HG02973 (cell line): ENCODE results near the gene MDP1.

Experiments used
- ATAC-seq: cut with Tn5 transposase; IDR thresholded peaks from one replicate; pipeline ENCODE4 v1.9.1; 2021; ENCODE audit warnings: moderate library complexity; ENCODE audit not compliant: unreplicated experiment

Gene MDP1

DNA sequence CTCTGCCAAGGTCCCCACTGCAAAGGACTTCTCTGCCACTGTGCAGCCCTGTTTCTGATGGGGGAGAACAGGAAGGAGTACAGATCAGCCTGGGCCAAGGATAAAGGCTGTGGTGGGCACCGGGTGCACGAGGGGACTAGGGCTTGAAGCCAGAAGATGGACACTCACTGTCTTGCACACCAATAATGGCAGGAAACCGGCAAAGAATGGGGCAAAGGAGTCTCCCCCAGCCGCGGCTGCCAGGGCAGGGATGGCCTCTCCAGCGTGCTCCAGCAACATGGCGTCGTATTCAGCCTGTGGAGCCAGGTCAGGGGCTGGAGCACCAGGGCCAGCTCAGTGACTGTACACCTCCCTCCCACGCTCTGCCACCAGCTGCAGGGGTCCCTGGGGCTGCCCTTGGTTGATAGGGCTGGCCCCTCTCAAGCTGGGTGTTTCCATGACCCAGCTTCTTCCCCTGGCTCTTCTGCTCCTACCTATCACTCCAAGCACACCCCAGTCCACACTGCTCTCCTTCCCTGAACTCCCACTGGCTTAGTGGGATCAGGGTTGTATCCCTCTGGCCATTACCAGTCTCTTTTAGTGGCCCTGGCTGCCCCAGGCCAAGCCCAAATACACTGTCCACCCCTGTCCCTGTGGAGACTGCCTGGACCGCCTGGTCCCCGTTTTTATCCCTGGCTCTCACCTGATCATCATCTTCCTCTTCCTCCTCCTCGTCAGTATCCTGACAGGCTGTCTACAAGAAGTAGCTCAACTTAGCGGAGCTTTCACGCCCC is 33.6 kb downstream of the MDP1 start:
- no peak for ATAC-seq

DNA sequence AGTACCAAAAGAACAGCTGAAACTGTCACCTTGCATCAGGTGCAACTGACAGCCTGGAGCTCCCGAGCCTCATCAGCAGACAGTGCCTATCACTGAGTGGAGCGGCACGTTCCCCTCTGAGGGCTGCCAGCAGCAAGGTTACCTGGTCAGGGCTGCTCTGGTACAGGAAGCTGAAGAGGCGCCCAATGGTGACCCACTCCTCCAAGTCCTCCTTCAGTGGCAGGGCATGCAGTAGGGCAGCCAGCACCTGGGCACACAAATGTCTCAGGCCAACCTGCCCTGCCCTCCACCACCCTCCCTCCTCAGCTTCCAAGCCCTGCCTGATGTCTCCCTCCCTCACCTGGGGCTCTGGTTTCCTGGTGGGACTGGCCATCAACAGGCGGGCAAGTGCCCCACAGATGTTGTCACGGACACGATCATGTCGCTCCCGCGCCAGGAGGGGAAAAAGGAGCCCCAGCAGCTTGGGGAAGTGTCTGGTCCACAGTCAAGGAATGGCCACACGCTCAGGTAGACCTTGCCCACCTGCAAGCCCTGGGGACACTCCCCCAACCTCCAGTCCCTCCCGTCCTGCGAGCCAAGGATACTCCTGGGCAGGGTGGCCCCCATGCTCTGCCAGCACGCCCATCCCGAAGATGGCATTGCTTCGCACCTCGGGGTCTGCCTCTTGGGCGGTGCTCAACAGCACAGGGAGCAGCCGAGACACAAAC is 34.3 kb downstream of the MDP1 start:
- ATAC-seq, result no peak

GRCh38 chr14:24179961-24180796 is 35.7 kb downstream of the MDP1 start:
- no peak for ATAC-seq

GRCh38 chr14:24179294-24179960 is 36.4 kb downstream of the MDP1 start:
- ATAC-seq, result no peak

GRCh38 chr14:24178399-24179178 is 37.3 kb downstream of the MDP1 start:
- ATAC-seq, result no peak

GRCh38 chr14:24177891-24178290 is 38.0 kb downstream of the MDP1 start:
- ATAC-seq, result no peak

GRCh38 chr14:24177041-24177825 is 38.6 kb downstream of the MDP1 start:
- ATAC-seq, result no peak

DNA sequence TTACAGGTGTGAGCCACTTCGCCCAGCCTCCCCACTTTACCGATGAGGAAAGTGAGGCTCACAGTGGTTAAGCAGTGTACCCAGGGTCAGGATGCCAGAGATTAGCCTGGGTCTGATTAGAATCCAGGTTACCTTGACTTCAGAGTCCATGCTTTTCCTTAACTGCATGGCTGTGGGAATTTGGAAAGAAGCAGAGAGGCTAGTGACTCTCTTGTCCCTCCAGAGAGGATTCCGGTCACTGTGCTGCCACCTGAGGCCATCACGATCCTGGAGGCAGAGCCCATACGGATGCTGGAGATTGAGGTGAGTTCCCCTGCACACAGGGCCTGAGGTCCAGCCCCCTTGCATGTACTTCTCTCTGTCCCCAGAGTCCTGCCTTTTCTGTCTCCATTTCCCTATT is 39.3 kb downstream of the MDP1 start:
- ATAC-seq, result no peak

GRCh38 chr14:24172871-24173281 is 43.0 kb downstream of the MDP1 start:
- no peak for ATAC-seq

- no peak for ATAC-seq
Measured at GRCh38 chr14:24172261-24172860, 43.5 kb downstream of the MDP1 start.

GRCh38 chr14:24171422-24172260 is 44.2 kb downstream of the MDP1 start, which contains the start of gene REC8:
TSS of gene REC8 (plus strand) at chr14:24172080. CDS start at chr14:24172553, 473 bp downstream.
- peak; percentile 60 for ATAC-seq

GRCh38 chr14:24167469-24168114 is 48.3 kb downstream of the MDP1 start:
- ATAC-seq, result no peak

GRCh38 chr14:24165785-24166184 is 50.1 kb downstream of the MDP1 start:
- no peak for ATAC-seq

DNA sequence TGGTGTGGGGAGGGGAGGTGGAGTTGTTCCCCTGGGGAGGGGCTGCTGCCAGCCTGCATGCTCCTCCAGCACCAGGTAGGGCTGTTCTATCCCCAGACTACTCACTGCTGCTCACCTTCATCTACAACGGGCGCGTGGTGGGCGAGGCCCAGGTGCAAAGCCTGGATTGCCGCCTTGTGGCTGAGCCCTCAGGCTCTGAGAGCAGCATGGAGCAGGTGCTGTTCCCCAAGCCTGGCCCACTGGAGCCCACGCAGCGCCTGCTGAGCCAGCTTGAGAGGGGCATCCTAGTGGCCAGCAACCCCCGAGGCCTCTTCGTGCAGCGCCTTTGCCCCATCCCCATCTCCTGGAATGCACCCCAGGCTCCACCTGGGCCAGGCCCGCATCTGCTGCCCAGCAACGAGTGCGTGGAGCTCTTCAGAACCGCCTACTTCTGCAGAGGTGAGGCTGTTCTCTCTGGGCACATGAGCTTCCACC is 51.3 kb downstream of the MDP1 start:
- ATAC-seq, result no peak
